Measurements from ENCODE around the gene NEURL3.

Gene NEURL3

GRCh38 chr2:96527286-96528005 is 22.3 kb upstream of the NEURL3 start:
- DNase-seq = no peak

GRCh38 chr2:96526615-96527285 is 21.6 kb upstream of the NEURL3 start:
- no peak for DNase-seq

- no peak for DNase-seq
Observed at GRCh38 chr2:96526101-96526591, 21.0 kb upstream of the NEURL3 start.

GRCh38 chr2:96525211-96525507 is 20.0 kb upstream of the NEURL3 start:
- DNase-seq = no peak

GRCh38 chr2:96524482-96525210 is 19.5 kb upstream of the NEURL3 start:
- DNase-seq = no peak

- no peak for DNase-seq
Observed at GRCh38 chr2:96523659-96524481, 18.7 kb upstream of the NEURL3 start.

- no peak for DNase-seq
Observed at GRCh38 chr2:96522304-96523203, 17.4 kb upstream of the NEURL3 start.

GRCh38 chr2:96521219-96521618 is 16.1 kb upstream of the NEURL3 start:
- DNase-seq = no peak

- no peak for DNase-seq
Observed at GRCh38 chr2:96520697-96521096, 15.5 kb upstream of the NEURL3 start.

GRCh38 chr2:96520231-96520630 is 15.1 kb upstream of the NEURL3 start:
- no peak for DNase-seq

GRCh38 chr2:96517079-96517478 is 11.9 kb upstream of the NEURL3 start:
- DNase-seq = no peak

GRCh38 chr2:96514521-96514920 is 9.4 kb upstream of the NEURL3 start:
- DNase-seq = no peak

GRCh38 chr2:96512341-96512740 is 7.2 kb upstream of the NEURL3 start:
- DNase-seq = no peak

- DNase-seq = no peak
Observed at GRCh38 chr2:96511851-96512250, 6.7 kb upstream of the NEURL3 start.

- no peak for DNase-seq
Observed at GRCh38 chr2:96510931-96511595, 5.9 kb upstream of the NEURL3 start.

- DNase-seq = no peak
Observed at GRCh38 chr2:96509847-96510230, 4.7 kb upstream of the NEURL3 start.

GRCh38 chr2:96509114-96509846 is 4.1 kb upstream of the NEURL3 start:
- DNase-seq = peak; percentile 42 to 84

GRCh38 chr2:96508521-96509113 is 3.5 kb upstream of the NEURL3 start:
- DNase-seq = no peak

- peak; percentile 9 to 65 for DNase-seq
Observed at GRCh38 chr2:96507957-96508520, 2.9 kb upstream of the NEURL3 start.

GRCh38 chr2:96506907-96507240 is 1.7 kb upstream of the NEURL3 start:
- DNase-seq = no peak
